Tibial nerve (tissue), 4 donors: Measurements from ENCODE around the gene TSR3.

Experiments
- CTCF ChIP-seq, 5 experiments: fragments of 200-600 bp in 3 of 5; fragments of 450-650 bp in 2 of 5; sonication (generic) in 3 of 5; IDR thresholded peaks; one replicate each; pipeline ENCODE4 v1.5.1; 2016 to 2019; ENCODE audit warnings: antibody characterized with exemption in 5 of 5, mild to moderate bottlenecking in 3 of 5, moderate library complexity in 2 of 5
- EP300 ChIP-seq, 2 donors: sonication (generic); formaldehyde crosslinking; IDR thresholded peaks; one replicate each; pipeline ENCODE4 v1.6.1; 2017; ENCODE audit warnings: antibody characterized with exemption in 2 of 2, mild to moderate bottlenecking in 1 of 2
- POLR2A ChIP-seq, 2 donors: fragments of 450-650 bp; IDR thresholded peaks; one replicate each; pipeline ENCODE4 v1.6.1; 2017; ENCODE audit warnings: antibody characterized with exemption in 2 of 2, mild to moderate bottlenecking in 2 of 2, moderate library complexity in 2 of 2

GRCh38 chr16:1371054-1371978 is 19.6 kb upstream of the TSR3 start:
- no peak for TF ChIP-seq POLR2A (IDR thresholded peaks at IDR 0.05)
- no peak for TF ChIP-seq CTCF (IDR thresholded peaks at IDR 0.05)
- no peak for TF ChIP-seq EP300 (IDR thresholded peaks at IDR 0.05)
